Activated T-helper 17 cell treated with anti-CD3 and anti-CD28 coated beads, Interleukin-2, amount 50 U/mL, for 72 hours (primary cell): ENCODE measurements around the gene PRKN. TPM values are rescaled to one million over a fixed set of nuclear protein-coding genes. Genes with fewer than 3 reads are reported as not detected.

Experiments
- ATAC-seq: fragments of 150-1000 bp; cut with Tn5 transposase; replicated peaks from 2 replicates; pipeline ENCODE4 v1.10.0; 2021; ENCODE audit warnings: mild to moderate bottlenecking, moderate library complexity
- H3K27ac Mint-ChIP-seq: one replicate; pipeline ENCODE4 v1.8.0; 2022; ENCODE audit warnings: mixed read lengths
- H3K27me3 Mint-ChIP-seq: one replicate; pipeline ENCODE4 v1.8.0; 2022; ENCODE audit warnings: mixed read lengths
- H3K36me3 Mint-ChIP-seq: one replicate; pipeline ENCODE4 v1.8.0; 2022; ENCODE audit warnings: low read depth, mild to moderate bottlenecking, mixed read lengths
- H3K4me1 Mint-ChIP-seq: one replicate; pipeline ENCODE4 v1.8.0; 2022; ENCODE audit warnings: mixed read lengths
- H3K4me3 Mint-ChIP-seq: one replicate; pipeline ENCODE4 v1.8.0; 2022; ENCODE audit warnings: mild to moderate bottlenecking, mixed read lengths
- H3K9me3 Mint-ChIP-seq: one replicate; pipeline ENCODE4 v1.8.0; 2022; ENCODE audit warnings: mixed read lengths
- total RNA-seq, 2 donors: library from RNA; stranded (reverse); gene quantifications; one replicate each; pipeline ENCODE4 v1.2.3, GENCODE V29; 2022

Gene PRKN
- total RNA-seq, 2 donors from 2014 or later = 0.84 to 0.87 TPM

- no peak overlapping the region for H3K4me3 Mint-ChIP-seq
- ATAC-seq = no peak
- no peaks in the 10 kb centered on the region for H3K4me1 Mint-ChIP-seq
- H3K9me3 Mint-ChIP-seq = no peaks in the 10 kb centered on the region
- no peaks in the 10 kb centered on the region for H3K27me3 Mint-ChIP-seq
- no peaks in the 10 kb centered on the region for H3K36me3 Mint-ChIP-seq
- no peak overlapping the region for H3K27ac Mint-ChIP-seq
Measured at GRCh38 chr6:161438430-161439030, 1289.0 kb downstream of the PRKN start.

DNA sequence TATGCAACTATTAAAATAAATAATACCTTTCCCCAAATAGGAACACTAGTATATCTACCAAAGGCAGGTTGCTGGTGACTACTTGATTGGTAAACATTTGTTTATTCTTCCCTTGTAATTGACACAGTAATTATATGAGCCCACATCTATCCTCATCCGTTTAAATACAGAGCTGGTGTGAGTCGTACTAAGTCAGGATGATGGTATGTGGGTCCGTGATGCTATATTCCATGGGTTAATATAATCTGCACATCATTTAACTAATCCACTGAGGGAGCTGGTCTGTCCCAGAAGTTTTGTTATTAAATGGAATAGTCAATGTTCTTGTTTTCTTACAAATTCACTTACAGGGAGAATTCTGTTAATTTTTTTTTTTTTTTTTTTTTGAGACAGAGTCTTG is 1289.7 kb downstream of the PRKN start:
- Mint-ChIP-seq H3K4me1 (no peaks in the 10 kb centered on the region), H3K9me3 (no peaks in the 10 kb centered on the region)
- no peak for ATAC-seq

DNA sequence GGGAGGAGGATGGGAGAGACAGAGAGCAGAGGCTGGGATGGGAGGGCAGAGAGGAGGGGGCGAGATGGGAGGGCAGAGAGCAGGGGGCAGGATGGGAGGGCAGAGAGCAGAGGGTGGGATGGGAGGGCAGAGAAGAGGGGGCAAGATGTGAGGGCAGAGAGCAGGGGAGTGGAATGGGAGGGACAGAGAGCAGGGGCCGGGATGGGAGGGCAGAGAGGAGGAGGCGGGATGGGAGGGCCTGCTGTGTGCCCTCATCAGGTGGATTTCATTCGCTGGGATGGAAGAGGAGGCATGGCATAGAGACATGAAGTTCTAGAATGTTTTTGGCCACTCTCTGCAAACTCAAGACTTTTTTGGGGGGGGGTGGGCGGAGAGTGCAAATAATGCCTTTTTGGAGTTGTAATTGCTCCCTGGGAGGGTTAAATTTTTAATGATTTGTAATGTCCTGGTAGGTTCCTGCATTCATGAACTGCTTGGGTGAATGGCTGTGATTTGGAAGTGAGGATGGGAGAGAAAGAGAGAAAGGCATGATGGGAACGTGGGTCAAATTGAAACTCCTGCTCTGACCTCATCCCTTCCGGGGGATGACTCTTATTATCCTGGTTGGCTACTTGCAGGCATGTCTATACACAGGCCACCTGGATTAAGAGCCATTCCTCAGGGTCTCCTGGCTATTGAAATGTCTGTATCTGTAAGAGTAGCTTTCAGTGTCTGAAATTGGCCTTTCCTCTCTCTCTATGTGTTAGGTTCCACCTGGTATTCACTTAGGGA is 1291.3 kb downstream of the PRKN start:
- no peaks in the 10 kb centered on the region for H3K36me3 Mint-ChIP-seq
- H3K27ac Mint-ChIP-seq = no peak overlapping the region
- no peaks in the 10 kb centered on the region for H3K9me3 Mint-ChIP-seq
- no peak overlapping the region for H3K4me3 Mint-ChIP-seq
- H3K4me1 Mint-ChIP-seq = no peaks in the 10 kb centered on the region
- peak; percentile 49 for ATAC-seq
- no peaks in the 10 kb centered on the region for H3K27me3 Mint-ChIP-seq

More for the DNA sequence above, 1289.7 kb downstream of the PRKN start:
- H3K4me3 Mint-ChIP-seq = no peak overlapping the region
- no peaks in the 10 kb centered on the region for H3K27me3 Mint-ChIP-seq
- H3K27ac Mint-ChIP-seq = no peak overlapping the region
- H3K36me3 Mint-ChIP-seq = no peaks in the 10 kb centered on the region

GRCh38 chr6:161435748-161436070 is 1291.9 kb downstream of the PRKN start:
- Mint-ChIP-seq H3K4me1 (no peaks in the 10 kb centered on the region), H3K27ac (no peak overlapping the region), H3K4me3 (no peak overlapping the region), H3K27me3 (no peaks in the 10 kb centered on the region), H3K9me3 (no peaks in the 10 kb centered on the region), H3K36me3 (no peaks in the 10 kb centered on the region)
- ATAC-seq = no peak

DNA sequence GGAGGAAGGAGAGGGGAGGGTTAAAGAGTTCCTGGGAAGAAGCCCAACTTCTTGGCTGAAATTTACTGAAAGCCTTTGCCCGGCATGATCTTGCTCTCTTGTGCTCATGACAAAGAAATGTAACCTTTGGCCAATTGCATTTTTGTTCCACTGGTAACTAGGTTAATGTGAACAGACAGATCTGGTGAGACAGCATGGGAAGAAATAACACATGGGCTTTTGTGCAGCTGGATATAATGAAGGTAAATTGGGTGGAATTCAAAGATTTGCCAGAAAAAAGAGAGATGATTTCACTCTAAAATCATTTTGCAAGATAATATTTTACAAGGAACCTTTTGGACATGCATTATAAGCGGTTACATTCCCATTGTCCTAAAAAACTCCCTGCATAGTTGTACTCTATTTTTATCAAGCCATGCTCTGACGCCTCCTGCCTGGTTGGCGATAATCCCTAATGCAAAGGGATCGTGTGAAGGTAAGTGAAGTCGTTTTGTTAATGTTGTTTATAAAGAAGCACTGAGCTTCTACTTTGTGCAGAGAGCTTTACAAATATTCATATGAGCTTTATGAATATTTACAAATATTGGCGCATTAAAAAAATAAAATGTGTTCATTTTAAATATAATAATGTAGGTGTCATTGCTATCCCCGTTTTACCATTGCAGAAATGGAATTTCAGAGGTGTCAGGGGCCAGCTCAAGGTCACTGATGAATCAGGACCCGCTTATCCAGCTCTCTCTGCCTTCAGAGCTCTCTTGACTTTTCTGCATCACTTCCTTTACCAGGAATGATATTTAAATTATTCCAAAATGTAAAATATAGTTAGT is 1292.4 kb downstream of the PRKN start:
- Mint-ChIP-seq H3K9me3 (no peaks in the 10 kb centered on the region), H3K36me3 (no peaks in the 10 kb centered on the region), H3K27me3 (no peaks in the 10 kb centered on the region), H3K4me1 (no peaks in the 10 kb centered on the region), H3K4me3 (no peak overlapping the region), H3K27ac (no peak overlapping the region)
- no peak for ATAC-seq

- H3K36me3 Mint-ChIP-seq = no peaks in the 10 kb centered on the region
- no peaks in the 10 kb centered on the region for H3K27me3 Mint-ChIP-seq
- H3K27ac Mint-ChIP-seq = no peak overlapping the region
- no peak overlapping the region for H3K4me3 Mint-ChIP-seq
- H3K4me1 Mint-ChIP-seq = no peaks in the 10 kb centered on the region
- no peaks in the 10 kb centered on the region for H3K9me3 Mint-ChIP-seq
- ATAC-seq = no peak
Measured at GRCh38 chr6:161434350-161434749, 1293.2 kb downstream of the PRKN start.

GRCh38 chr6:161432546-161432945 is 1295.0 kb downstream of the PRKN start:
- H3K27ac Mint-ChIP-seq = no peak overlapping the region
- no peak for ATAC-seq
- H3K4me3 Mint-ChIP-seq = no peak overlapping the region
- H3K9me3 Mint-ChIP-seq = no peaks in the 10 kb centered on the region
- H3K36me3 Mint-ChIP-seq = no peaks in the 10 kb centered on the region
- H3K4me1 Mint-ChIP-seq = no peaks in the 10 kb centered on the region
- no peaks in the 10 kb centered on the region for H3K27me3 Mint-ChIP-seq

- H3K4me3 Mint-ChIP-seq = no peak overlapping the region
- no peaks in the 10 kb centered on the region for H3K36me3 Mint-ChIP-seq
- no peak for ATAC-seq
- H3K27ac Mint-ChIP-seq = no peak overlapping the region
- no peaks in the 10 kb centered on the region for H3K27me3 Mint-ChIP-seq
- no peaks in the 10 kb centered on the region for H3K4me1 Mint-ChIP-seq
- no peaks in the 10 kb centered on the region for H3K9me3 Mint-ChIP-seq
Measured at GRCh38 chr6:161429921-161430490, 1297.6 kb downstream of the PRKN start.

GRCh38 chr6:161424421-161424820 is 1303.1 kb downstream of the PRKN start:
- Mint-ChIP-seq H3K27ac (no peak overlapping the region), H3K9me3 (no peaks in the 10 kb centered on the region)
- no peak for ATAC-seq

GRCh38 chr6:161422710-161423680 is 1304.6 kb downstream of the PRKN start:
- no peak overlapping the region for H3K4me3 Mint-ChIP-seq

More at GRCh38 chr6:161424421-161424820, 1303.1 kb downstream of the PRKN start:
- no peak overlapping the region for H3K4me3 Mint-ChIP-seq
- no peaks in the 10 kb centered on the region for H3K4me1 Mint-ChIP-seq
- no peaks in the 10 kb centered on the region for H3K27me3 Mint-ChIP-seq
- H3K36me3 Mint-ChIP-seq = no peaks in the 10 kb centered on the region

DNA sequence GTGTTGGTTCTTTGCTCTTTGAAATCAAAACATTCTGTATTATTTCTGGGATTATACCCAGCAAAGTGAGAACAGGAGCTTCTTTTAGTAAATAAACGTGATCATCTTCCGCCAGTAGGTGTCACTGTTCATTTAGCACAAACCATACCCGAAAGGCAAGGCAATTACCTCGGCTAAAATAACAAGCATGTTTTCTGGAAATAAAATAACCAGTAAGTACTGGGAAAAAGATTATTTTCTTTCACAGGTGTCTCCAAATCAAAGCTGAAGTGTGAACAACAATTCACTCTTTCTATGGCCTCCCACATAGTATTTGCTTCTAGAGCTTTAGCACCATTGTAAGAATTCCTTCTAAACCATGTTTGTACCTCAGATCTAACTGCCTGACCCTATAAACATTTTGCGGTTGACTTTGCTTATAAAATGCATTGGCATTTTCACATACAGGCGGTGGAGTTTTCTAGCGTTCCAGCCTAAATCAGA is 1309.1 kb downstream of the PRKN start:
- Mint-ChIP-seq H3K27me3 (peaks cover 9% of the 10 kb centered on the region), H3K27ac (no peak overlapping the region), H3K36me3 (no peaks in the 10 kb centered on the region), H3K4me3 (no peak overlapping the region), H3K9me3 (no peaks in the 10 kb centered on the region), H3K4me1 (no peaks in the 10 kb centered on the region)
- ATAC-seq = no peak

More at GRCh38 chr6:161422710-161423680, 1304.6 kb downstream of the PRKN start:
- Mint-ChIP-seq H3K9me3 (no peaks in the 10 kb centered on the region), H3K36me3 (no peaks in the 10 kb centered on the region), H3K27me3 (no peaks in the 10 kb centered on the region), H3K27ac (no peak overlapping the region), H3K4me1 (no peaks in the 10 kb centered on the region)
- ATAC-seq = no peak

- H3K36me3 Mint-ChIP-seq = no peaks in the 10 kb centered on the region
- no peak overlapping the region for H3K4me3 Mint-ChIP-seq
- no peak overlapping the region for H3K27ac Mint-ChIP-seq
- H3K4me1 Mint-ChIP-seq = no peaks in the 10 kb centered on the region
- ATAC-seq = no peak
- peaks cover 9% of the 10 kb centered on the region for H3K27me3 Mint-ChIP-seq
- no peaks in the 10 kb centered on the region for H3K9me3 Mint-ChIP-seq
Measured at GRCh38 chr6:161417717-161418462, 1309.7 kb downstream of the PRKN start.

- Mint-ChIP-seq H3K27me3 (peaks cover 9% of the 10 kb centered on the region), H3K4me3 (no peak overlapping the region), H3K4me1 (no peaks in the 10 kb centered on the region), H3K36me3 (no peaks in the 10 kb centered on the region), H3K27ac (no peak overlapping the region), H3K9me3 (no peaks in the 10 kb centered on the region)
- ATAC-seq = no peak
Measured at GRCh38 chr6:161415302-161415855, 1312.2 kb downstream of the PRKN start.
